HEK293 (cell line): ENCODE data around the gene UGT1A10.

Source experiments
- CTCF ChIA-PET: fragments of 350-600 bp; formaldehyde crosslinking; extraction: SDS; loops from one replicate; lab custom pipeline; 2021; ENCODE audit warnings: antibody characterized with exemption; lab: Yijun Ruan, JAX
- POLR2A ChIA-PET: fragments of 300-600 bp; formaldehyde crosslinking; extraction: SDS; loops from one replicate; lab custom pipeline; 2020; ENCODE audit warnings: antibody characterized with exemption, inconsistent platforms; lab: Yijun Ruan, JAX
- H3K27ac ChIP-seq: fragments of 200-500 bp; sonication (Bioruptor generic); 2 replicates; pipeline ENCODE4 v1.5.1; 2014; ENCODE audit warnings: low read depth, low read length, control low read depth, inconsistent platforms; ENCODE audit errors: extremely low read depth
- H3K36me3 ChIP-seq, 2 experiments: fragments of 200-500 bp in 1 of 2; sonication (Bioruptor generic) in 1 of 2; 1 replicate in 1 of 2; 2 replicates in 1 of 2; pipeline ENCODE4 v1.5.1; 2014 to 2017; ENCODE audit warnings: inconsistent platforms in 2 of 2, low read length in 2 of 2; ENCODE audit not compliant: control insufficient read depth in 2 of 2, insufficient read depth in 1 of 2
- H3K4me1 ChIP-seq: fragments of 200-500 bp; sonication (Bioruptor generic); 2 replicates; pipeline ENCODE4 v1.5.1; 2014; ENCODE audit warnings: mild to moderate bottlenecking, low read length, inconsistent platforms; ENCODE audit not compliant: control insufficient read depth, insufficient read depth
- H3K4me3 ChIP-seq: 2 replicates; pipeline ENCODE4 v1.5.1; 2011; ENCODE audit warnings: low read depth, mild to moderate bottlenecking, control low read depth, low read length, moderate library complexity
- H3K9me3 ChIP-seq: fragments of 200-500 bp; sonication (Bioruptor generic); 2 replicates; pipeline ENCODE4 v1.5.1; 2014; ENCODE audit warnings: low read depth, low read length, inconsistent platforms; ENCODE audit not compliant: control insufficient read depth, insufficient read depth
- GFI1B ChIP-seq: fragments of 450-650 bp; formaldehyde crosslinking; IDR thresholded peaks from 2 replicates; pipeline ENCODE4 v1.5.1; 2016; ENCODE audit warnings: missing biosample characterization, missing genetic modification characterization
- GLIS1 ChIP-seq: fragments of 450-650 bp; formaldehyde crosslinking; IDR thresholded peaks from 2 replicates; pipeline ENCODE4 v1.5.1; 2016; ENCODE audit warnings: missing biosample characterization, missing genetic modification characterization
- KLF16 ChIP-seq: fragments of 450-650 bp; formaldehyde crosslinking; IDR thresholded peaks from 2 replicates; pipeline ENCODE4 v1.5.1; 2017; ENCODE audit warnings: missing biosample characterization, missing genetic modification characterization
- KLF8 ChIP-seq: fragments of 450-650 bp; formaldehyde crosslinking; IDR thresholded peaks from 2 replicates; pipeline ENCODE4 v1.5.1; 2016; ENCODE audit warnings: missing biosample characterization, missing genetic modification characterization
- MZF1 ChIP-seq: fragments of 450-650 bp; formaldehyde crosslinking; IDR thresholded peaks from 2 replicates; pipeline ENCODE4 v1.5.1; 2017; ENCODE audit warnings: missing biosample characterization, missing genetic modification characterization, borderline replicate concordance
- PRDM10 ChIP-seq: fragments of 450-650 bp; formaldehyde crosslinking; IDR thresholded peaks from 2 replicates; pipeline ENCODE4 v1.5.1; 2016; ENCODE audit warnings: missing biosample characterization, missing genetic modification characterization
- SCRT1 ChIP-seq: fragments of 450-650 bp; formaldehyde crosslinking; IDR thresholded peaks from 2 replicates; pipeline ENCODE4 v1.5.1; 2016; ENCODE audit warnings: missing biosample characterization, missing genetic modification characterization, borderline replicate concordance
- SCRT2 ChIP-seq: fragments of 450-650 bp; formaldehyde crosslinking; IDR thresholded peaks from 2 replicates; pipeline ENCODE4 v1.5.1; 2016; ENCODE audit warnings: missing biosample characterization, missing genetic modification characterization
- SP7 ChIP-seq: fragments of 450-650 bp; formaldehyde crosslinking; IDR thresholded peaks from 2 replicates; pipeline ENCODE4 v1.5.1; 2016; ENCODE audit warnings: missing biosample characterization, missing genetic modification characterization
- ZBTB7A ChIP-seq: fragments of 450-650 bp; formaldehyde crosslinking; IDR thresholded peaks from 2 replicates; pipeline ENCODE4 v1.5.1; 2016; ENCODE audit warnings: low read depth, missing biosample characterization, missing genetic modification characterization
- ZFP3 ChIP-seq: fragments of 450-650 bp; formaldehyde crosslinking; IDR thresholded peaks from 2 replicates; pipeline ENCODE4 v1.5.1; 2016; ENCODE audit warnings: low read depth, missing biosample characterization, missing genetic modification characterization
- ZNF10 ChIP-seq: fragments of 450-650 bp; formaldehyde crosslinking; IDR thresholded peaks from 2 replicates; pipeline ENCODE4 v1.5.1; 2017; ENCODE audit warnings: missing biosample characterization, missing genetic modification characterization
- ZNF140 ChIP-seq: fragments of 450-650 bp; formaldehyde crosslinking; IDR thresholded peaks from 2 replicates; pipeline ENCODE4 v1.5.1; 2016; ENCODE audit warnings: missing biosample characterization, missing genetic modification characterization
- ZNF202 ChIP-seq: fragments of 450-650 bp; formaldehyde crosslinking; IDR thresholded peaks from 2 replicates; pipeline ENCODE4 v1.5.1; 2016; ENCODE audit warnings: missing biosample characterization, missing genetic modification characterization, borderline replicate concordance
- ZNF266 ChIP-seq: fragments of 450-650 bp; formaldehyde crosslinking; IDR thresholded peaks from 2 replicates; pipeline ENCODE4 v1.5.1; 2016; ENCODE audit warnings: missing biosample characterization, missing genetic modification characterization, low read depth
- ZNF350 ChIP-seq: fragments of 450-650 bp; formaldehyde crosslinking; IDR thresholded peaks from 2 replicates; pipeline ENCODE4 v1.5.0; 2017; ENCODE audit warnings: missing biosample characterization, mild to moderate bottlenecking, missing genetic modification characterization
- ZNF391 ChIP-seq: fragments of 450-650 bp; formaldehyde crosslinking; IDR thresholded peaks from 2 replicates; pipeline ENCODE4 v1.5.1; 2016; ENCODE audit warnings: low read depth, missing biosample characterization, missing genetic modification characterization, borderline replicate concordance
- ZNF404 ChIP-seq: fragments of 450-650 bp; formaldehyde crosslinking; IDR thresholded peaks from 2 replicates; pipeline ENCODE4 v1.5.1; 2017; ENCODE audit warnings: missing biosample characterization, missing genetic modification characterization
- ZNF530 ChIP-seq: fragments of 450-650 bp; formaldehyde crosslinking; IDR thresholded peaks from 2 replicates; pipeline ENCODE4 v1.5.1; 2016; ENCODE audit warnings: low read depth, missing biosample characterization, missing genetic modification characterization
- ZNF544 ChIP-seq: fragments of 450-650 bp; formaldehyde crosslinking; IDR thresholded peaks from 2 replicates; pipeline ENCODE4 v1.5.0; 2017; ENCODE audit warnings: missing biosample characterization, missing genetic modification characterization
- ZNF560 ChIP-seq: fragments of 450-650 bp; formaldehyde crosslinking; IDR thresholded peaks from 2 replicates; pipeline ENCODE4 v1.5.1; 2017; ENCODE audit warnings: missing biosample characterization, missing genetic modification characterization, borderline replicate concordance
- ZNF596 ChIP-seq: fragments of 450-650 bp; IDR thresholded peaks from 2 replicates; pipeline ENCODE4 v1.5.0; 2018; ENCODE audit warnings: missing biosample characterization, mild to moderate bottlenecking, missing genetic modification characterization, moderate library complexity

The UGT1A10 gene

GRCh38 chr2:233673896-233674295 lies 37.6 kb downstream of the UGT1A10 start:
- POLR2A ChIA-PET, result no interaction called here
- TF ChIP-seq PRDM10 (tag by site-specific recombination), result no peak
- TF ChIP-seq KLF16, result no peak
- TF ChIP-seq ZNF560, result no peak
- no peak for TF ChIP-seq SCRT2 (tag by site-specific recombination)
- TF ChIP-seq ZNF530 (tag by site-specific recombination), result no peak
- no peak for TF ChIP-seq ZNF202 (tag by site-specific recombination)
- TF ChIP-seq ZNF266, result no peak
- TF ChIP-seq ZNF350 (tag by site-specific recombination), result no peak
- TF ChIP-seq ZBTB7A (tag by site-specific recombination), result no peak
- TF ChIP-seq ZNF404, result no peak
- no peak for TF ChIP-seq ZNF544 (tag by site-specific recombination)
- no peak for TF ChIP-seq ZNF140 (tag by site-specific recombination)
- TF ChIP-seq ZNF391 (tag by site-specific recombination), result no peak

GRCh38 chr2:233674314-233674713 lies 38.1 kb downstream of the UGT1A10 start:
- Histone ChIP-seq H3K4me3 (no peak overlapping the region), H3K4me1 (peaks cover 4% of the 10 kb centered on the region; the same call in 1 of the 2 replicates), H3K27ac (no peak overlapping the region), H3K36me3 (no peaks in the 10 kb centered on the region), H3K9me3 (no peaks in the 10 kb centered on the region)
- ChIA-PET CTCF (no interaction called here), POLR2A (no interaction called here)
- TF ChIP-seq SCRT1 (tag by site-specific recombination), result no peak
- no peak for TF ChIP-seq ZFP3 (tag by site-specific recombination)
- TF ChIP-seq KLF8 (tag by site-specific recombination), result no peak
- TF ChIP-seq GFI1B, result no peak

More at GRCh38 chr2:233673896-233674295, 37.6 kb downstream of the UGT1A10 start:
- H3K4me1 ChIP-seq, result peaks cover 4% of the 10 kb centered on the region; the same call in 1 of the 2 replicates
- no peaks in the 10 kb centered on the region for H3K9me3 ChIP-seq
- no peaks in the 10 kb centered on the region for H3K36me3 ChIP-seq
- H3K27ac ChIP-seq, result no peak overlapping the region
- CTCF ChIA-PET, result no interaction called here
- H3K4me3 ChIP-seq, result no peak overlapping the region

DNA sequence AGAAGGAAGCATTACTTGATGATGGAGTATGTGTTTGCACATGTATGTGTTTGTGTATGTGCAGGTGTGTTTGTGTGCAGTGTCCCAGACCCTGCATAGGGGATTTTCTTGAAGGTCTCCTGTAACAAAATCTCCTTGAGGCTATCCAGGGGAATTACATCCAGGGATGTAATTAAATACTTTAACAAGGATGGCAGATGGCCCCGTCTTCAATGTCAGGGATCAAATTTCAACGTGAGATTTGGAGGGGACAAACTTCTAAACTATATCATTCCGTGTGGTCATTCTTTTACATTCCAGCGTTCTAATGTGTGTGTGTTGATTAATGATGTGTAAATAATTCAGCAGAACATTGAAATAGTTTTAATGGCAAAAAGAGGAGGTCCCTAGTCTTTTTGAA lies 38.7 kb downstream of the UGT1A10 start:
- POLR2A ChIA-PET, result no interaction called here
- TF ChIP-seq SP7 (tag by site-specific recombination) (peak; percentile 80), MZF1 (tag by site-specific recombination) (peak; percentile 60; the same call in 1 of the 2 replicates), ZNF596 (tag by site-specific recombination) (no peak), ZNF10 (tag by site-specific recombination) (no peak), PRDM10 (tag by site-specific recombination) (peak; percentile 43), GLIS1 (tag by site-specific recombination) (peak; percentile 65)
- CTCF ChIA-PET, result no interaction called here
- no peaks in the 10 kb centered on the region for H3K9me3 ChIP-seq
- H3K4me1 ChIP-seq, result peaks cover 4% of the 10 kb centered on the region; the same call in 1 of the 2 replicates
- H3K36me3 ChIP-seq, result no peaks in the 10 kb centered on the region
- no peak overlapping the region for H3K4me3 ChIP-seq
- H3K27ac ChIP-seq, result no peak overlapping the region
